Stomach (tissue), 4 donors: ENCODE results near the gene KLK8.

Experiments
- EP300 ChIP-seq: sonication (generic); formaldehyde crosslinking; IDR thresholded peaks from one replicate; pipeline ENCODE4 v1.6.1; 2017; ENCODE audit warnings: antibody characterized with exemption
- POLR2A ChIP-seq, 4 donors: fragments of 450-650 bp; IDR thresholded peaks; one replicate each; pipeline ENCODE4 v1.6.1; 2016; ENCODE audit warnings: antibody characterized with exemption in 4 of 4, control low read depth in 2 of 4, mild to moderate bottlenecking in 1 of 4, moderate library complexity in 1 of 4
- POLR2AphosphoS5 ChIP-seq, 3 donors: sonication (generic); formaldehyde crosslinking; IDR thresholded peaks; one replicate each; pipeline ENCODE4 v1.6.1; 2016; ENCODE audit warnings: antibody characterized with exemption in 3 of 3
- TF ChIP-seq, protein P1 (sequence below), 7 experiments: fragments of 450-650 bp in 4 of 7; fragments of 200-600 bp in 3 of 7; sonication (generic) in 3 of 7; IDR thresholded peaks; one replicate each; pipeline ENCODE4 v1.5.1; 2016 to 2019; ENCODE audit warnings: antibody characterized with exemption in 7 of 7, control low read depth in 2 of 7, mild to moderate bottlenecking in 1 of 7

DNA sequence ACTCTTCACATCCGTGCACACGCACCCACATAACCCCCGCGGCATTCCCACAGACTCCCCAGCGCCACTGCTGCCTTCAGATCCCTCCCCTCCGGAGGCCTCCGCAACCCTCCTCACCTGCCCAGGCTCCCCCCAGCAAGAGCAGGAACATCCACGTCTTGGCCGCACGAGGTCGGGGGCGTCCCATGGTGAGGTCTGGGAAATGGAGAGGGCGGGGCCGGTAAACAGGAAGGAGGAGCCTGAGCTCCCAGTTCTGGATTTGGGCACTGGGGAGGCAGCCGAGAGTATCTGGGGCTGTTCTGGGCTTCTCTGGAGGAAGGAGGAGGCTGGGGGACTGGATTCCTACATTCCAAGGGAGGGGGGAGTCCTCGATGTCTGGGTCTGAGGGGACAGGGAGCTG is 423 bp downstream of the KLK8 start:
- TF ChIP-seq, protein P1, sequence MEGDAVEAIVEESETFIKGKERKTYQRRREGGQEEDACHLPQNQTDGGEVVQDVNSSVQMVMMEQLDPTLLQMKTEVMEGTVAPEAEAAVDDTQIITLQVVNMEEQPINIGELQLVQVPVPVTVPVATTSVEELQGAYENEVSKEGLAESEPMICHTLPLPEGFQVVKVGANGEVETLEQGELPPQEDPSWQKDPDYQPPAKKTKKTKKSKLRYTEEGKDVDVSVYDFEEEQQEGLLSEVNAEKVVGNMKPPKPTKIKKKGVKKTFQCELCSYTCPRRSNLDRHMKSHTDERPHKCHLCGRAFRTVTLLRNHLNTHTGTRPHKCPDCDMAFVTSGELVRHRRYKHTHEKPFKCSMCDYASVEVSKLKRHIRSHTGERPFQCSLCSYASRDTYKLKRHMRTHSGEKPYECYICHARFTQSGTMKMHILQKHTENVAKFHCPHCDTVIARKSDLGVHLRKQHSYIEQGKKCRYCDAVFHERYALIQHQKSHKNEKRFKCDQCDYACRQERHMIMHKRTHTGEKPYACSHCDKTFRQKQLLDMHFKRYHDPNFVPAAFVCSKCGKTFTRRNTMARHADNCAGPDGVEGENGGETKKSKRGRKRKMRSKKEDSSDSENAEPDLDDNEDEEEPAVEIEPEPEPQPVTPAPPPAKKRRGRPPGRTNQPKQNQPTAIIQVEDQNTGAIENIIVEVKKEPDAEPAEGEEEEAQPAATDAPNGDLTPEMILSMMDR (IDR thresholded peaks at IDR 0.05), result no peak
- no peak for TF ChIP-seq POLR2A (IDR thresholded peaks at IDR 0.05)
- TF ChIP-seq POLR2AphosphoS5 (IDR thresholded peaks at IDR 0.05), result no peak
- TF ChIP-seq EP300, result no peak
